Erythroblast (primary cell): Measurements from ENCODE around the gene FAM219A.

Source experiments
- GATA1 ChIP-seq: IDR thresholded peaks from 2 replicates; pipeline ENCODE4 v1.6.1; 2011; ENCODE audit warnings: low read depth, mild to moderate bottlenecking, control low read depth, low read length, moderate library complexity
- POLR2A ChIP-seq: IDR thresholded peaks from 2 replicates; pipeline ENCODE4 v1.6.1; 2011; ENCODE audit warnings: mild to moderate bottlenecking, low read length

DNA sequence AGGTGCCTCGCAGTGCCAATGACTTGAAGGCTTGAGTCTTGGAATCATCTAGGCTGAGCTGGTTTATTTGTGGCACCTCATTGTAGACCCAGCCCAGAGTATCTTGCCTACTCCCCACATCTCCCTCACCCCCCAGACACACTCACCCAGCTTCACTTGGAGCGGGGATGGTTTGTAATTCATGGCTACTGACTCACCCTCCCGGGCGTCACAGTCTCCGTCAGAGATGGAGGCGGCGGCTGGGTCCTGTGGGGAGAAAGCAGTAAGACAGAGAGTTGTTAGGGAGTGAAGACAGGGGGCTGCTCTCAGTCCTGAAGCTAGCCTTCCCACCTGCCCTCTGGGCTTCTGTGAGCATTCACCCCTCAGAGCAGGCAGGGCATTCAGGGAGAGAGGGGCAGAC lies 52.7 kb downstream of the FAM219A start:
- no peak for TF ChIP-seq POLR2A
- TF ChIP-seq GATA1: no peak
